Measurements from ENCODE around the gene CTSK.

The CTSK gene

DNA sequence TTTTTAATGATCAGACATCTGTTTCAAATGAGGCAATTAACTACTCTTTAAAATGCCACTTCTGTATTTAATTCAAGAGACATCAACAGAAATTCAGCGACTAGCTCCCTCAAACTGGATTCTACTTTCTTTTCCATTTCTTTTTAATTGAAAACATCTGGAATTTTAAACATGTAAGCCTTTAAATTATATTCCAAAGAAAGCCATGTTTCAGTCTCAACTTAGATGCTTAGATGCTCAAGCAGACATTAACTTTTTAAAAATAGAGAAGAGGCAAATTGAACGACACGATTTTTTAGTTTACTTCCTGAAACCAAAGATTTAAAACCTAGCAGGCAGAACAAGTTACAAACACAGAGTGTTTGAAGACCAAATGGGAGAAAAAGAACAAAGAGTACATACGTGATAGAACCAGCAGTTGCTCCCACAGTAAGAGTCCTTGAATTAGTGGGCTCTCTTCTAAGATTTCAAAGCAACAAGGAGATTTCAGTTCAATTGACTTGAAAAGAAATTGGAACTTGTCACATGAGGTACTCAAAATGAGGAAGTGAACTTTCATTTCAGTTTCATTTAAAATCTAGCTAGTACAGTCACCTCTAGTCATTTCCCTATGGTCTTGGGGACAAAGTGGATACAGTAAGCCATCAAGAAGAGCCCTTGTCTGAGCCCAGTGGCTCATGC, 42.6 kb downstream of the CTSK start, which contains the start of gene CTSS:
Gene CTSS, minus strand, starts transcription at position 483 of the 681 bp plus-strand sequence. CDS start 1,015 bp downstream, outside the sequence.
- TF ChIP-seq CTCF (IDR thresholded peaks at IDR 0.05; ENCODE audit: low read depth, low read length) (no peak), EZH2phosphoT487 (IDR thresholded peaks at IDR 0.05; ENCODE audit: low read depth) (no peak)
- H3K9ac ChIP-seq (ENCODE audit: low read length): peak within 1 kb of the TSS; percentile 93
- no peaks in the 10 kb centered on the region for H3K9me3 ChIP-seq (ENCODE audit: insufficient read depth, low read length)
- peaks cover 31% of the 10 kb centered on the region for H3K36me3 ChIP-seq (replicated peaks; ENCODE audit: low read depth, low read length)
- H3K4me2 ChIP-seq (ENCODE audit: low read length): peak within 1 kb of the TSS; percentile 95
- H3K27me3 ChIP-seq (ENCODE audit: low read depth, low read length): no peaks in the 10 kb centered on the region
- peaks cover 40% of the 10 kb centered on the region for H3K4me1 ChIP-seq (ENCODE audit: low read length)
- H2AFZ ChIP-seq (ENCODE audit: low read depth, low read length): peak within 1 kb of the TSS; percentile 12; the same call in 1 of the 2 replicates
- H3K27ac ChIP-seq (ENCODE audit: low read length): peak within 1 kb of the TSS; percentile 97
- H3K4me3 ChIP-seq (ENCODE audit: low read length): peak within 1 kb of the TSS; percentile 82
- peaks cover 50% of the 10 kb centered on the region for H3K79me2 ChIP-seq (ENCODE audit: low read length)
- H4K20me1 ChIP-seq (ENCODE audit: insufficient read depth, low read length): peaks cover 19% of the 10 kb centered on the region

- H3K4me3 ChIP-seq (ENCODE audit: low read length): peak overlapping the region; percentile 82
- TF ChIP-seq CTCF (IDR thresholded peaks at IDR 0.05; ENCODE audit: low read depth, low read length): no peak
- TF ChIP-seq EZH2phosphoT487 (IDR thresholded peaks at IDR 0.05; ENCODE audit: low read depth): no peak
- H3K79me2 ChIP-seq (ENCODE audit: low read length): peaks cover 58% of the 10 kb centered on the region
- no peaks in the 10 kb centered on the region for H3K27me3 ChIP-seq (ENCODE audit: low read depth, low read length)
- H3K4me2 ChIP-seq (ENCODE audit: low read length): peak overlapping the region; percentile 95
- peaks cover 27% of the 10 kb centered on the region for H4K20me1 ChIP-seq (ENCODE audit: insufficient read depth, low read length)
- no peak overlapping the region for H2AFZ ChIP-seq (ENCODE audit: low read depth, low read length)
- H3K9ac ChIP-seq (ENCODE audit: low read length): peak overlapping the region; percentile 93
- H3K27ac ChIP-seq (ENCODE audit: low read length): peak overlapping the region; percentile 97
- peaks cover 38% of the 10 kb centered on the region for H3K36me3 ChIP-seq (replicated peaks; ENCODE audit: low read depth, low read length)
- no peaks in the 10 kb centered on the region for H3K9me3 ChIP-seq (ENCODE audit: insufficient read depth, low read length)
- peaks cover 47% of the 10 kb centered on the region for H3K4me1 ChIP-seq (ENCODE audit: low read length)
These were observed 43.4 kb downstream of the CTSK start for GRCh38 chr1:150764617-150765101.

DNA sequence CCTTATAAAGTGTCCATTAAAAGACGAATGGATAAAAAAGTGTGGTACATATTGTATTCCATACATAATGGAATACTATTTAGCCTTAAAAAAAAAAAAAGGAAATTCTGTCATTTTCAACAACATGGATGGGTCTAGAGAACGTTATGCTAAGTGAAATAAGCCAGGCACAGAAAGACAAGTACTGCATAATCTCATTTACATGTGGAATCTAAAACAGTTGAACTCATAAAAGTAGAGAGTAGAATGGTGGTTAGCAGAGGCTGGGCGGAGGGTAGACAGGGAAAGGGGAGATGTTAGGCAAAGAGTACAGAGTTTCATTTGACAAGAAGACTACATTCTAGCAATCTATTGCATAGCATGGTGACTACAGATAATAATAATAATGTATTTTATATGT, 45.0 kb downstream of the CTSK start:
- Histone ChIP-seq H3K4me2 (ENCODE audit: low read length) (peak overlapping the region; percentile 95), H3K27ac (ENCODE audit: low read length) (no peak overlapping the region), H3K36me3 (replicated peaks; ENCODE audit: low read depth, low read length) (peaks cover 46% of the 10 kb centered on the region), H3K9me3 (ENCODE audit: insufficient read depth, low read length) (no peaks in the 10 kb centered on the region), H3K4me3 (ENCODE audit: low read length) (peak overlapping the region; percentile 82), H3K27me3 (ENCODE audit: low read depth, low read length) (no peaks in the 10 kb centered on the region), H3K79me2 (ENCODE audit: low read length) (peaks cover 69% of the 10 kb centered on the region), H3K9ac (ENCODE audit: low read length) (no peak overlapping the region; the same call in 1 of the 2 replicates), H3K4me1 (ENCODE audit: low read length) (peaks cover 42% of the 10 kb centered on the region), H4K20me1 (ENCODE audit: insufficient read depth, low read length) (peaks cover 33% of the 10 kb centered on the region), H2AFZ (ENCODE audit: low read depth, low read length) (no peak overlapping the region)
- TF ChIP-seq CTCF (IDR thresholded peaks at IDR 0.05; ENCODE audit: low read depth, low read length) (no peak), EZH2phosphoT487 (IDR thresholded peaks at IDR 0.05; ENCODE audit: low read depth) (no peak)

DNA sequence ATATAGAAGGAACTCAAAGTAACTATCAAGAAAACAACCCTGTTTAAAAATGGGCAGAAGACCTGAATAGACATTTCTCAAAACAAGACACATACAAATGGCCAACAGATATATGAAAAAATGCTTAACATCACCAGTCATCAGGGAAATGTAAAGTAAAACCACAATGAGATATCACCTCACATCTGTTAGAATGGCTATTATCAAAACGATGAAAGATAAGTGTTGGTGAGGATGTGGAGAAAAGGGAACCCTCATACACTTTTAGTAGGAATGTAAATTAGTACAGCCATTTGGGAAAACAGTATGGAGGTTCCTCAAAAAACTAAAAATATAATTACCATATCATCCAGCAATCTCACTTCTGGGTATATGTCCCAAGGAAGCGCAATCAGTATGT, 45.5 kb downstream of the CTSK start:
- Histone ChIP-seq H3K4me3 (ENCODE audit: low read length) (peak overlapping the region; percentile 82; the same call in 1 of the 2 replicates), H3K27ac (ENCODE audit: low read length) (no peak overlapping the region), H3K4me1 (ENCODE audit: low read length) (peaks cover 42% of the 10 kb centered on the region), H3K27me3 (ENCODE audit: low read depth, low read length) (no peaks in the 10 kb centered on the region), H3K79me2 (ENCODE audit: low read length) (peaks cover 72% of the 10 kb centered on the region), H3K36me3 (replicated peaks; ENCODE audit: low read depth, low read length) (peaks cover 49% of the 10 kb centered on the region), H3K4me2 (ENCODE audit: low read length) (peak overlapping the region; percentile 95), H3K9me3 (ENCODE audit: insufficient read depth, low read length) (no peaks in the 10 kb centered on the region), H2AFZ (ENCODE audit: low read depth, low read length) (no peak overlapping the region), H4K20me1 (ENCODE audit: insufficient read depth, low read length) (peaks cover 33% of the 10 kb centered on the region), H3K9ac (ENCODE audit: low read length) (no peak overlapping the region)
- TF ChIP-seq EZH2phosphoT487 (IDR thresholded peaks at IDR 0.05; ENCODE audit: low read depth) (no peak), CTCF (IDR thresholded peaks at IDR 0.05; ENCODE audit: low read depth, low read length) (no peak)
